ENCODE results near the gene DHX16. TPM values are rescaled to one million over a fixed set of nuclear protein-coding genes. Genes with fewer than 3 reads are reported as not detected.
"Not testable (repeated sequence)": the region's sequence is repeated elsewhere in the genome, so short reads cannot be mapped to it uniquely, and the experiment has no call there.

DHX16 gene
- total RNA-seq: 10 to 100 TPM; 19.5 to 28.1 (median 24.3) TPM

DNA sequence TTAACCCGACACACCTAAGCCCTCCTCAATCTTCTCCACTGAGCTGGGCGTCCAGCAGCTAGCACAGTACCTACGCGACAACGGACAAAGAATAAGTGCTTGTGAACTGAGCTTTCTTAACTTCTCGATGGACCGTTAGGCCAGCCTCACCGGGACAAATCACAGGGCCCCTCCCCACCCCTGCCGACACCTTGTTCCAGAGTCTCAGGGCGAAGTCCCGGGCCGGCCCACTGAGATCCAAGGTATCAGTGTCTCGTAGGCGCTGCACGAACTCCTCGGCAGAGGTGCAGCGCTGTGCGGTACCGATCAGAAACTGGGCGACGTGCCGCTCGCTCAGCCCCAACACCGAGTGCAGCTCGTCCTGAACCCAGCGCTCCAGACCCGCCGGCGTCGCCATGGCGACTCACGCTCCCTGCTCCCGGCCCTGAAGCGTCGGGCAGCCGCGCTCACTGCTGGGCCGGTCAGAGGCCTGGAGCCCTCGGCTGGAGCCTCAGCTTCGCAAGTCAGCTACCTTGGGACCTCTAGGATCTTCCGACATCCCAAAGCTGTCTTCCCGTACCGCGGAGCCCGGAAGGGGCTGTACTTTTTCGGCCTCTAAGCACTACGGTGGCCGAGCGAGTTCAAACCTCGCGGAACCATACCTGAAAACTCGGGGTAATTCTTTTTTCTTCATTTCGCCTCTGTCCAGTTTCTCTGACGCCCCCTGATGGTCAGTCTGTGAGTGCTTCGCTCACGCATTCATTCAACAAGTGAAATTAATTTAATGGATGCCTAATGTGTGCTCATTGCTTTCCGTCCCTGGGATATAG is at the start of gene DHX16:
Gene DHX16 (minus strand): TSS at position 562 of the 809 bp plus-strand sequence. CDS start 165 bp downstream, at position 397.
- DNase-seq (ENCODE audit: low spot score) (peak; percentile 96), ATAC-seq (ENCODE audit: low FRiP score) (peak; percentile 84)
- TF ChIP-seq, protein P1, sequence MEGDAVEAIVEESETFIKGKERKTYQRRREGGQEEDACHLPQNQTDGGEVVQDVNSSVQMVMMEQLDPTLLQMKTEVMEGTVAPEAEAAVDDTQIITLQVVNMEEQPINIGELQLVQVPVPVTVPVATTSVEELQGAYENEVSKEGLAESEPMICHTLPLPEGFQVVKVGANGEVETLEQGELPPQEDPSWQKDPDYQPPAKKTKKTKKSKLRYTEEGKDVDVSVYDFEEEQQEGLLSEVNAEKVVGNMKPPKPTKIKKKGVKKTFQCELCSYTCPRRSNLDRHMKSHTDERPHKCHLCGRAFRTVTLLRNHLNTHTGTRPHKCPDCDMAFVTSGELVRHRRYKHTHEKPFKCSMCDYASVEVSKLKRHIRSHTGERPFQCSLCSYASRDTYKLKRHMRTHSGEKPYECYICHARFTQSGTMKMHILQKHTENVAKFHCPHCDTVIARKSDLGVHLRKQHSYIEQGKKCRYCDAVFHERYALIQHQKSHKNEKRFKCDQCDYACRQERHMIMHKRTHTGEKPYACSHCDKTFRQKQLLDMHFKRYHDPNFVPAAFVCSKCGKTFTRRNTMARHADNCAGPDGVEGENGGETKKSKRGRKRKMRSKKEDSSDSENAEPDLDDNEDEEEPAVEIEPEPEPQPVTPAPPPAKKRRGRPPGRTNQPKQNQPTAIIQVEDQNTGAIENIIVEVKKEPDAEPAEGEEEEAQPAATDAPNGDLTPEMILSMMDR (IDR thresholded peaks at IDR 0.05): peak in 2 of 3 donors; percentile 19 to 52

DNA sequence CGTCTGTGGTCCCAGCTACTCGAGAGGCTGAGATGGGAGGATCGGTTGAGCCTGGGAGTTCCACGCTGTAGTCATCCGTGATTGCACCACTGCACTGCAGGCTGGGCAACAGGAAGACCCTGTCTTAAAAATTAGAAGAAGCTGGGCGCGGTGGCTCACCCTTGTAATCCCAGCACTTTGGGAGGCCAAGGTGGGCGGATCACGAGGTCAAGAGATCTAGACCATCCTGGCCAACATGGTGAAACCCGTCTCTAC is 49.1 kb upstream of the DHX16 start:
- not testable (repeated sequence) for DNase-seq (ENCODE audit: low spot score); ATAC-seq (ENCODE audit: low FRiP score)

DNA sequence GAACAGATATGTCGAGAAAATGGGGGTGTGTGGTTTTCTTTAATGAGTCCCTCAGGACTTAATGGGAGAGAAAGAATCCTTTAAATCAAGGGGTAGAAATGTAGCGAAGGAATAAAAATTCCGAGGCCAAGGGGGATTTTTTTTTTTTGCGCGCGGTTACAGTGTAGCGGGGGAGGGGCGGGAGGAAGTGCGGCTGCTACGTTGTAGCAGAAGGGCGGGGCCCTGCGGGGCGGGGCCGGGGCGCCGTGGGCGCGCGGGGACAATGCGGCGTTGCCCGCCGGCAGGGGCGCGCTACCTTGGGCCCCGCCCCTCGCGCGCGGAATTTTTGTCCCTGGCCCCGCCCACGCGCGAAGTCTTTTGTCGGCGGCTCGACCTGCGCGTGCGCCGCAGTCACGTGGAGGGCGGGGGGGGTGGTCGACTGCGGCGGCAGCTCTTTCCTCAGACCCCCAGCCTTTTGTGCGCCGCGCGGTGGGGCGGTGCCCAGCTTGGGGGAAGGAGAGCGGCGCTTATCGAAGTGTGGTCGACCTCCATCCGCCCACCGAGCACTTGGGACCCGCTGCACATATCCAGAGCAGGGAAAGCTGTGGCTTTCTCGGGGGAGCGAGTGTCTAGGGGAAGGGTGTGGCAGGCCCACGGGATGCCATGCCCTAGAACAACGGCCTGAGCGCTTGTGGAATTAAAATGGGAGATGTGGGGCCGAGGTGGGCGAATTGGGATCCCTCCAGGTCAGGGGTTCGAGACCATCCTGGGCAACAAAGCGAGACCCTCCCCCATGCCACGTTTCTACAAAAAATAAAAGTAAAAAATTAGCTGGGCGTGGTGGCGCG is 48.6 kb upstream of the DHX16 start:
- peak; percentile 84 for DNase-seq (ENCODE audit: low spot score)

DNA sequence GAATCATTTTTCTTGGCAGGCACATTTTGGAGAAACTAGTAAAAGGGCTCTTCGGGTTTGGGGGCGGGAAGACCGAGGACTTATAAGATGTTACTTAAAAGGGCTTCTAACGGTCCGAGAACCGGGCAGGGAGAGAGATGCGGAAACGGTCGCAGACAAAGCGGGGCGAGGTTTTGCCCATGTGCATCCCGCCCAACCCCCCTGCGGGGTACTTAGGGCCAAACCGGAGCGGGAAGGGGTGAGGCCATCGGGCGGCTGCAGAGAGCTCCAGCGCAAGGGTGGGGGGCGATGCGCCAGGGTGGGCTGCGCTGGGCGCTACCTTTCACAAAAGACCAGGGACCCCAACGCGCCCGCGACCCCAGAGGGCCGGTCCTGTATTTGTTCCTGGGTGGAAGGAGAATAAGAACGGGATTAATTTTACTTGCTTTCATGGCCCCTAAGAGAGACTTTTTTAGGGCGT is 48.0 kb upstream of the DHX16 start:
- TF ChIP-seq, protein P1 (IDR thresholded peaks at IDR 0.05): no peak
- ATAC-seq (ENCODE audit: low FRiP score): no peak
- peak; percentile 44 for DNase-seq (ENCODE audit: low spot score)

More for the DNA sequence above, 48.6 kb upstream of the DHX16 start:
- ATAC-seq (ENCODE audit: low FRiP score): peak; percentile 50
- TF ChIP-seq, protein P1 (IDR thresholded peaks at IDR 0.05): no peak

DNA sequence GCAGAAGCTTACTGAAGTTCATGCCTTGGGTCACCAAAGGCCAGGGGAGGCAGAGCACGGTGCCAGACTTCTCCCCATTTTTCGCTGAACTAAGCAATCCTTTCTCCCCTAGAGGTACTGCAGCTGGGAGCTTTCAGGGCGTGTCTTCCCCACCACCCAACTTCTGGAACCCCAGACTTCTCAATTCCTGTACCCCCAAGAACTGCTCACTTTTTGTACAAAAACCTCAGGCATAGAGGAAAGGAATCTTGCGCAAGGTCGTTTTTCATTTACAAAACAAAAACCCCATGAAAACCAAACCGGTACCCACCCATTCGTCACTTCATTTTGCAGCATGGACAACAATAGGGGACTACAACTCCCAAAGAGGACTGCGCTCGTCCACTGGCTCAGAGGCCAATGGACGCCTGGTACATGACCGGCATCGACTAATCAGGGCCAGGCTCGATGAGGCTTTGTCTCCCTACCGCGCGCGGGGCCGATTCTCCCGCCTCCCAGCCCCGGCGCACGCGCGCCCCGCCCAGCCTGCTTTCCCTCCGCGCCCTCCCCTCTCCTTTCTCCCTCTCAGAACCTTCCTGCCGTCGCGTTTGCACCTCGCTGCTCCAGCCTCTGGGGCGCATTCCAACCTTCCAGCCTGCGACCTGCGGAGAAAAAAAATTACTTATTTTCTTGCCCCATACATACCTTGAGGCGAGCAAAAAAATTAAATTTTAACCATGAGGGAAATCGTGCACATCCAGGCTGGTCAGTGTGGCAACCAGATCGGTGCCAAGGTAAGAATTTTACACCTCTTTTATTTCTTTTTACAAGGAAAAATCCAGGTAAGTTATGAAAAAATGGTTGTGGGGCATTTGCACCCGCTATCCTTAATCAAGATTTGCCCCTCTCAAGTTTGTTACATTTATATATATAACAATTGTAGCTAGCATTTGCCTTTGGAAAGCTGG is 47.3 kb upstream of the DHX16 start, which contains the start of gene TUBB:
Gene TUBB (plus strand): TSS at position 562 of the 947 bp plus-strand sequence. CDS start 155 bp downstream, at position 717.
- peak; percentile 81 for ATAC-seq (ENCODE audit: low FRiP score)
- TF ChIP-seq, protein P1 (IDR thresholded peaks at IDR 0.05): no peak
- peak; percentile 80 for DNase-seq (ENCODE audit: low spot score)

DNA sequence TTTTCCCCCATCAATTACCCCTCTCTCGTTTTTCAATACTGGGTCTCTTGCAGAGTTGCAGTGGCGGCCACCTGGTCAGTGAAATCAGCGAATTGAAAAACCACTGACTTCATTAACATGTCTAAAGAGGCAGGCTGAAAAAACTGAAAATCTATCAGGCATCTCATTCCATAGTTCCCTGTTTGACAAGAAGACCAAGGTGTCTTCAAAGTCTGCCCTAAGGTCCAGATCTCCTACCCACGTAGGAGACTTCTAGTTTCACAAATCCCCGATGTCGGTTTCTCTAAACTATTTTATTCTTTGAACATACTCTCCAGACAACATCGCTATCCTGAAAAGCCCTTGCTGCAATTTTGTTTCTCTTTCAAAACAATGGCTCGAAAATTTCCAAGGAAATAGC is 46.5 kb upstream of the DHX16 start:
- ATAC-seq (ENCODE audit: low FRiP score) (no peak), DNase-seq (ENCODE audit: low spot score) (no peak)
- TF ChIP-seq, protein P1 (IDR thresholded peaks at IDR 0.05): no peak

DNA sequence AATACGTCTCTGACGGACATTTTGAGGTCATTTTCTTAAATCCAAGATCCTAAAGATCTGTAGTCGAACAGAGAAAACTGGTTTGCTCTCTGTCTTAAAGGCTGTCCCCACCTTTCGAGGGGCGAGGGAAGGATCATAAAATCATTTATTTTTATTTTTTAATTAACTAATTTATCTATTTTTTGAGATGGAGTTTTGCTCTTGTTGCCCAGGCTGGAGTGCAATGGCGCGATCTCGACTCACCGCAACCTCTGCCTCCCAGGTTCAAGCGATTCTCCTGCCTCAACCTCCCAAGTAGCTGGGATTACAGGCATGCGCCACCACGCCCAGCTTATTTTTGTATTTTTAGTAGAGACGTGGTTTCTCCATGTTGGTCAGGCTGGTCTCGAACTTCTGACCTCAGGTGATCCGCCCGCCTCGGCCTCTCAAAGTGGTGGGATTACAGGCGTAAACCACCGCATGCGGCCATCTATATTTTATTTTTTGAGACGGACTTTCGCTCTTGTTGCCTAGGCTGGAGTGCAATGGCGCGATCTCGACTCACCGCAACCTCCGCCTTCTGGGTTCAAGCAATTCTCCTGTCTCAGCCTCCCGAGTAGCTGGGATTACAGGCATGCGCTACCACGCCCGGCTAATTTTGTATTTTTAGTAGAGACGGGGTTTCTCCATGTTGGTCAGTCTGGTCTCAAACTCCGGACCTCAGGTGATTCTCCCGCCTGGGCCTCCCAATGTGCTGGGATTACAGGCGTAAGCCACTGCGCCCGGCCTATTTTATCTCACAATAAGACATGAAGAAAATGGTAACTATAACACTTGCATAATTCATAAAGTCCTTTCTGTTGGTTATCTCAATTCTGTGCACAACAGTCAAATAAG is 45.3 kb upstream of the DHX16 start:
- not testable (repeated sequence) for ATAC-seq (ENCODE audit: low FRiP score); DNase-seq (ENCODE audit: low spot score)

All from omental fat pad (tissue), 4 donors.